HepG2 (cell line): Measurements from ENCODE around the gene PRDX2. TPM values are rescaled to one million over a fixed set of nuclear protein-coding genes. Genes with fewer than 3 reads are reported as not detected.
A peak's percentile ranks its signal among the peaks of the same experiment; 100 is the strongest.

Source experiments
- ATF1 ChIP-seq: IDR thresholded peaks from 2 replicates; pipeline ENCODE4 v1.6.1; 2016; ENCODE audit warnings: mild to moderate bottlenecking, control low read depth
- CBFB ChIP-seq: sonication (generic); formaldehyde crosslinking; IDR thresholded peaks from 2 replicates; pipeline ENCODE4 v1.4.0; 2020; ENCODE audit warnings: missing genetic modification reagents
- GRHL1 ChIP-seq: sonication (generic); formaldehyde crosslinking; conservative IDR thresholded peaks from 2 replicates; pipeline ENCODE4 v1.8.0; 2022; ENCODE audit warnings: missing genetic modification reagents
- KDM2A ChIP-seq: sonication (generic); formaldehyde crosslinking; IDR thresholded peaks from 2 replicates; pipeline ENCODE4 v1.4.0; 2020; ENCODE audit warnings: low read depth, missing genetic modification reagents, borderline replicate concordance
- KDM6A ChIP-seq: IDR thresholded peaks from 2 replicates; pipeline ENCODE4 v1.6.1; 2016; ENCODE audit warnings: low read depth
- KLF16 ChIP-seq, 2 experiments: sonication (generic) in 1 of 2; formaldehyde crosslinking in 1 of 2; IDR thresholded peaks; 2 replicates each; pipeline versions ENCODE4 v1.6.1 to v1.8.0; 2016 to 2023; ENCODE audit warnings: missing genetic modification reagents in 2 of 2, missing compliant biosample characterization in 1 of 2
- MIER2 ChIP-seq: IDR thresholded peaks from 2 replicates; pipeline ENCODE4 v1.6.1; 2016; ENCODE audit warnings: missing biosample characterization, missing genetic modification reagents
- MXD1 ChIP-seq: sonication (generic); formaldehyde crosslinking; IDR thresholded peaks from 2 replicates; pipeline ENCODE4 v1.4.0; 2020; ENCODE audit warnings: mild to moderate bottlenecking, missing genetic modification reagents
- NONO ChIP-seq, 2 experiments: fragments of 450-650 bp in 1 of 2; sonication (generic) in 1 of 2; formaldehyde crosslinking in 1 of 2; IDR thresholded peaks in 1 of 2; conservative IDR thresholded peaks in 1 of 2; 2 replicates each; pipeline versions ENCODE4 v1.6.1 to v1.8.0; 2017 to 2022; ENCODE audit warnings: mild to moderate bottlenecking in 1 of 2, missing genetic modification reagents in 1 of 2, moderate library complexity in 1 of 2
- PHF8 ChIP-seq: sonication (generic); formaldehyde crosslinking; IDR thresholded peaks from 2 replicates; pipeline ENCODE4 v1.5.0; 2020; ENCODE audit warnings: missing genetic modification reagents
- REXO4 ChIP-seq: sonication (generic); formaldehyde crosslinking; IDR thresholded peaks from 2 replicates; pipeline ENCODE4 v1.8.0; 2022; ENCODE audit warnings: missing genetic modification reagents, mild to moderate bottlenecking, borderline replicate concordance
- RXRB ChIP-seq: IDR thresholded peaks from 2 replicates; pipeline ENCODE4 v1.6.1; 2016; ENCODE audit warnings: borderline replicate concordance, missing genetic modification reagents, missing compliant biosample characterization
- SALL2 ChIP-seq: sonication (generic); formaldehyde crosslinking; IDR thresholded peaks from 2 replicates; pipeline ENCODE4 v1.8.1; 2023; ENCODE audit warnings: mild to moderate bottlenecking, missing genetic modification reagents, inconsistent platforms
- SP5 ChIP-seq: IDR thresholded peaks from 2 replicates; pipeline ENCODE4 v1.6.1; 2016; ENCODE audit warnings: low read depth, borderline replicate concordance
- TARDBP ChIP-seq: sonication (generic); formaldehyde crosslinking; IDR thresholded peaks from 2 replicates; pipeline ENCODE4 v1.8.0; 2022; ENCODE audit warnings: mild to moderate bottlenecking, missing genetic modification reagents
- ZBTB25 ChIP-seq: IDR thresholded peaks from 2 replicates; pipeline ENCODE4 v1.6.1; 2018; ENCODE audit warnings: missing genetic modification reagents
- ZNF558 ChIP-seq: sonication (generic); formaldehyde crosslinking; IDR thresholded peaks from 2 replicates; pipeline ENCODE4 v1.9.0; 2022; ENCODE audit warnings: mild to moderate bottlenecking, missing genetic modification reagents, borderline replicate concordance
- ZNF619 ChIP-seq: sonication (generic); formaldehyde crosslinking; IDR thresholded peaks from 2 replicates; pipeline ENCODE4 v1.4.0; 2020; ENCODE audit warnings: mild to moderate bottlenecking, missing genetic modification reagents
- polyA plus RNA-seq, 8 experiments: library from polyadenylated mRNA; depleted of rRNA in 3 of 8; stranded (reverse) in 7 of 8; unstranded in 1 of 8; fragments of >200 nt; fragmentation: Illumina TruSeq in 4 of 8; extraction: Trizol in 4 of 8; gene quantifications; 2 replicates each; pipeline versions ENCODE4 v1.2.1 to v1.2.3, GENCODE V29; 2011 to 2016; ENCODE audit warnings: low read depth in 4 of 8, missing spikeins in 1 of 8, mixed read lengths in 1 of 8; ENCODE audit not compliant: insufficient read depth in 1 of 8
- total RNA-seq, 5 experiments: library from RNA; depleted of rRNA; stranded (reverse); fragments of >200 nt; fragmentation: Illumina TruSeq; extraction: Trizol; gene quantifications; 2 replicates each; pipeline ENCODE4 v1.2.3, GENCODE V29; 2016; ENCODE audit warnings: low read depth in 1 of 5
- TF ChIP-seq, protein P1 (sequence below): sonication (generic); formaldehyde crosslinking; IDR thresholded peaks from 2 replicates; pipeline ENCODE4 v1.9.0; 2022; ENCODE audit warnings: low read depth, missing genetic modification reagents
- TF ChIP-seq, protein P2 (sequence below): sonication (generic); formaldehyde crosslinking; IDR thresholded peaks from 2 replicates; pipeline ENCODE4 v1.5.0; 2020; ENCODE audit warnings: mild to moderate bottlenecking, missing genetic modification reagents

Gene PRDX2
- total and polyA plus RNA-seq, 2 of the 13 experiments (the other 11 are each of a cell fraction or from before 2014, with no cell fraction given): 218 to 381 TPM

DNA sequence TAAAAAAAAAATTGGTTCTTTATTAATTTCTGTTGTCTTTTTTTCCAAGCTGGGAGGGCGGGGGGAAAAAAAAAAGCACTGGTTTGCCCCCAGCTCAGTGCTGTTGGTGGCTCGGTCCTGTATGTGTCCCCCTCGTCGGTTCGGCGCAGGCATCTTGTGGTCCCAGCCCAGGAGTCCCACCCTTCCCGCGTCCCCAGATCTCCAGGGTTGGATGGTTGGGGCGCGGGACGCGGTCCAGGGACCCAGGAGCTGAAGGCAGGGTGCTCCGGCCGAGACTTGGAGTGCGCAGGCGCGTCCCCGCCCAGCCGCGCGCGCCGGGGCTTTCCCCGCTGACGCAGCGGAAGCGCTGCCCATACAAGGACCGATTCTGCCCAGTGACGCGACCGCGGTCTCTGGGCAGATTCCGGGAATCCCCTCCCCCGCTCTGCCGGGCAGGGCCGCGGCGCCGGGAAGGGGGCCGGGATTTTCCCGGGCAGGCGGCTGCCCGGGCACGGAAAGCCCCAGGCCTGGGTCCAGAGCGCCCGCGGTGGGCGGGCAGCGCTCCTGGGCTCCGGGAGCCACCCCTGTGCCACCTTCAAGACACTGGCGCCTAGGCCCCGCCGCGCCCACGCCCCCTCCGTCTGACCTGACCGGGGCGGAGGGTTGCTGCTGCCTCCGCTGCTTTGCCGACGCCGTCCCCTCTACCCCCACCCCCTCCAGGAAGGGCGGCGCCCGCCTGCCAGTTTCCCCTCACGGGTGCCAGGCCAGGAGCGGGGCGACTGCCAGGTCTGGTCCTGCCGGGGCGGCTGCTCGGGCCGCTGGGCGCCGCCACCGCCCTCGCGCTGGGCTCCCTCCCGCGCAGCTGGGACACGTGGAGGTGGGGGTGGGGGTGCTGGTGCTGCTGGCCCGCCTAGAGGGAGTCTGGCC, 8.1 kb downstream of the PRDX2 start (continued):
- TF ChIP-seq KDM6A (CRISPR knock-in tag) (no peak), PHF8 (peak; percentile 60), ATF1 (CRISPR knock-in tag) (peak; percentile 80), RXRB (CRISPR knock-in tag) (peak; percentile 14; the same call in 1 of the 2 replicates), CBFB (CRISPR knock-in tag) (peak; percentile 27; the same call in 1 of the 2 replicates), KLF16 (CRISPR knock-in tag; IDR thresholded peaks at IDR 0.05) (peak in 1 of 2 experiments; percentile 86; a peak in 2 of 4 replicates), ZBTB25 (CRISPR knock-in tag) (peak; percentile 58; the same call in 1 of the 2 replicates), SALL2 (CRISPR knock-in tag) (0 out of 2 replicates have a peak, but pooled peaks have one; percentile 50), TARDBP (CRISPR knock-in tag) (no peak; the same call in 1 of the 2 replicates), REXO4 (no peak), NONO (IDR thresholded peaks at IDR 0.05) (no peak), NONO (CRISPR knock-in tag; conservative IDR thresholded peaks at IDR 0.05) (peak; percentile 59), KDM2A (CRISPR knock-in tag) (peak; percentile 91), ZNF619 (CRISPR knock-in tag) (peak; percentile 64; the same call in 1 of the 2 replicates), MIER2 (CRISPR knock-in tag) (no peak), ZNF558 (CRISPR knock-in tag) (0 out of 2 replicates have a peak, but pooled peaks have one; percentile 12), GRHL1 (CRISPR knock-in tag) (no peak), SP5 (CRISPR knock-in tag) (peak; percentile 64), MXD1 (CRISPR knock-in tag) (peak; percentile 45; the same call in 1 of the 2 replicates)
- TF ChIP-seq, protein P1, sequence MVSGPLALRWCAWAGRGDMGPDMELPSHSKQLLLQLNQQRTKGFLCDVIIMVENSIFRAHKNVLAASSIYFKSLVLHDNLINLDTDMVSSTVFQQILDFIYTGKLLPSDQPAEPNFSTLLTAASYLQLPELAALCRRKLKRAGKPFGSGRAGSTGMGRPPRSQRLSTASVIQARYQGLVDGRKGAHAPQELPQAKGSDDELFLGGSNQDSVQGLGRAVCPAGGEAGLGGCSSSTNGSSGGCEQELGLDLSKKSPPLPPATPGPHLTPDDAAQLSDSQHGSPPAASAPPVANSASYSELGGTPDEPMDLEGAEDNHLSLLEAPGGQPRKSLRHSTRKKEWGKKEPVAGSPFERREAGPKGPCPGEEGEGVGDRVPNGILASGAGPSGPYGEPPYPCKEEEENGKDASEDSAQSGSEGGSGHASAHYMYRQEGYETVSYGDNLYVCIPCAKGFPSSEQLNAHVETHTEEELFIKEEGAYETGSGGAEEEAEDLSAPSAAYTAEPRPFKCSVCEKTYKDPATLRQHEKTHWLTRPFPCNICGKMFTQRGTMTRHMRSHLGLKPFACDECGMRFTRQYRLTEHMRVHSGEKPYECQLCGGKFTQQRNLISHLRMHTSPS (CRISPR knock-in tag): peak; percentile 31; the same call in 1 of the 2 replicates
- TF ChIP-seq, protein P2, sequence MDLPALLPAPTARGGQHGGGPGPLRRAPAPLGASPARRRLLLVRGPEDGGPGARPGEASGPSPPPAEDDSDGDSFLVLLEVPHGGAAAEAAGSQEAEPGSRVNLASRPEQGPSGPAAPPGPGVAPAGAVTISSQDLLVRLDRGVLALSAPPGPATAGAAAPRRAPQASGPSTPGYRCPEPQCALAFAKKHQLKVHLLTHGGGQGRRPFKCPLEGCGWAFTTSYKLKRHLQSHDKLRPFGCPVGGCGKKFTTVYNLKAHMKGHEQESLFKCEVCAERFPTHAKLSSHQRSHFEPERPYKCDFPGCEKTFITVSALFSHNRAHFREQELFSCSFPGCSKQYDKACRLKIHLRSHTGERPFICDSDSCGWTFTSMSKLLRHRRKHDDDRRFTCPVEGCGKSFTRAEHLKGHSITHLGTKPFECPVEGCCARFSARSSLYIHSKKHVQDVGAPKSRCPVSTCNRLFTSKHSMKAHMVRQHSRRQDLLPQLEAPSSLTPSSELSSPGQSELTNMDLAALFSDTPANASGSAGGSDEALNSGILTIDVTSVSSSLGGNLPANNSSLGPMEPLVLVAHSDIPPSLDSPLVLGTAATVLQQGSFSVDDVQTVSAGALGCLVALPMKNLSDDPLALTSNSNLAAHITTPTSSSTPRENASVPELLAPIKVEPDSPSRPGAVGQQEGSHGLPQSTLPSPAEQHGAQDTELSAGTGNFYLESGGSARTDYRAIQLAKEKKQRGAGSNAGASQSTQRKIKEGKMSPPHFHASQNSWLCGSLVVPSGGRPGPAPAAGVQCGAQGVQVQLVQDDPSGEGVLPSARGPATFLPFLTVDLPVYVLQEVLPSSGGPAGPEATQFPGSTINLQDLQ (CRISPR knock-in tag): no peak
